Left lung (tissue), 10 donors: ENCODE measurements around the gene KRT83. TPM values are rescaled to one million over a fixed set of nuclear protein-coding genes. Genes with fewer than 3 reads are reported as not detected.

Source experiments
- ATAC-seq: fragments of 200-7000 bp; cut with Tn5 transposase; one replicate; pipeline ENCODE4 v1.9.1; 2020; ENCODE audit warnings: moderate library complexity
- DNase-seq, 4 donors: peaks; one replicate each; pipeline ENCODE4 v3.0.0-alpha.2; 2013 to 2020
- H3K27ac ChIP-seq, 2 donors: fragments of 200-600 bp; sonication (generic) in 1 of 2; one replicate each; pipeline versions ENCODE4 v1.5.0 to v1.8.0; 2020 to 2021
- H3K27me3 ChIP-seq, 2 donors: fragments of 200-600 bp; sonication (generic) in 1 of 2; one replicate each; pipeline versions ENCODE4 v1.5.0 to v1.8.0; 2020 to 2021
- H3K36me3 ChIP-seq, 2 donors: fragments of 200-600 bp; sonication (generic) in 1 of 2; one replicate each; pipeline versions ENCODE4 v1.5.0 to v1.8.0; 2020 to 2021
- H3K4me1 ChIP-seq, 2 donors: fragments of 200-600 bp; one replicate each; pipeline ENCODE4 v1.8.0; 2021
- H3K4me3 ChIP-seq, 2 donors: fragments of 200-600 bp; sonication (generic) in 1 of 2; one replicate each; pipeline versions ENCODE4 v1.5.0 to v1.8.0; 2020 to 2021; ENCODE audit warnings: mild to moderate bottlenecking in 1 of 2
- H3K9me3 ChIP-seq, 2 donors: fragments of 200-600 bp; sonication (generic) in 1 of 2; one replicate each; pipeline versions ENCODE4 v1.5.0 to v1.8.0; 2020 to 2021
- CTCF ChIP-seq, 2 donors: fragments of 200-600 bp; sonication (generic) in 1 of 2; IDR thresholded peaks; one replicate each; pipeline versions ENCODE4 v1.5.0 to v1.8.0; 2021; ENCODE audit warnings: antibody characterized with exemption in 2 of 2
- intact Hi-C, 2 donors: fragments of 100-400 bp; cut with DNase I; formaldehyde crosslinking; loops; one replicate each; pipeline versions ENCODE4 v1.11.2 to v1.14.2; 2022
- polyA plus RNA-seq, 6 donors: library from polyadenylated mRNA; unstranded; fragments of 120-200 nt; gene quantifications; one replicate each; pipeline ENCODE4 v1.2.1, GENCODE V29; 2013; ENCODE audit not compliant: insufficient read length in 6 of 6
- total RNA-seq, 2 donors: library from RNA; stranded (reverse); fragmentation: NEBNext Ultra II Directional; extraction: Animal tissue kit (Norgen Biotek cat#: 25700); gene quantifications; one replicate each; pipeline ENCODE4 v1.2.1, GENCODE V29; 2021
- donor health status: DM: no; HTN: yes; CAD: no.
- donor health status: DM: no; HTN: no; CAD: no.

The KRT83 gene
- total and polyA plus RNA-seq, 8 donors: not detected

DNA sequence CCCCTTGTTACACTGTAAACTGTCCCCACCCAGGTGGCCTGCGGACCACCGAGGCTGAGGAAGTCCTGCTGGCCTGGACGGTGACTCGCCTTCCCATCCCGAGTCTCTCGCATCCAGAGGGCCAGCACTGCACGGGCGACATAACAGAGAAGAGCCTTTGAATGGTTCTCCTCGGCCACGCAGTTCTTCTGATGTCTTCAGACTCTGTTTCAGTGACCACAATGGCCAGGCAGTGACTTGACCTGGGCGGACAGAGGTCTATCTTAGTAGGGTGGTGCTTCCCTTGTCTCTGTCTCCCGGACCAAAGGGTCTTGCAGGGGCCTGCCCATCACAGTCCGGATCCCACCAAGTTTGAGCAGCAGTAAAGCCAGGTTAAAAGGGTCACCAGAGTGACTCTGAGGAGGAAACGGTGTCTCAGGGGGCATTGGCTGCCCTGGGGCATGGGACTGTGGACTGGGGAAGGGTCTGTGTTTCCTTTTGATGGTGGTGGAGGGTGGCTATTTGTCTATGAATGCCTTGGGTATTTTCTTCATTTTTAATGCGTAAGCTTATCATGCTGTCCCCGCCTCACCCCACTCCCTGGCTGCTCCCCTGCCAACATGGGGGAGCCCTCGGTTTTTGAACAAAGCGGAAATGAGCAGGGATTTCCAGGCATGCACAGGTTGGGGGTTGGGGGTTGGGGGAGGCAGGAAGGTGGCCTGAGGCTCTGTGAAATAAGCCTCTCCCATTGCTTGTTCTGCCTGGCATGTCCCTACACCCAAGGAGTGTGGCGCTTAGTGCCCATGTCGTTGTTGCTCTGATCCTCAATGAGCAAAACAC, 35.8 kb upstream of the KRT83 start:
- H3K27me3 ChIP-seq: peaks cover 0 to 15% of the 10 kb centered on the region in 2 donors
- H3K27ac ChIP-seq: no peak overlapping the region
- H3K36me3 ChIP-seq: no peaks in the 10 kb centered on the region
- no peak overlapping the region for H3K4me3 ChIP-seq
- intact Hi-C loops: no loop called here
- ATAC-seq: no peak
- DNase-seq: no peak
- no peaks in the 10 kb centered on the region for H3K4me1 ChIP-seq
- no peaks in the 10 kb centered on the region for H3K9me3 ChIP-seq
- no peak for TF ChIP-seq CTCF (IDR thresholded peaks at IDR 0.05)

GRCh38 chr12:52356031-52356761, 35.0 kb upstream of the KRT83 start:
- Histone ChIP-seq H3K27me3 (peaks cover 0 to 15% of the 10 kb centered on the region in 2 donors), H3K4me1 (no peaks in the 10 kb centered on the region), H3K36me3 (no peaks in the 10 kb centered on the region), H3K9me3 (no peaks in the 10 kb centered on the region), H3K4me3 (no peak overlapping the region), H3K27ac (no peak overlapping the region)
- no peak for TF ChIP-seq CTCF (IDR thresholded peaks at IDR 0.05)
- intact Hi-C loops: no loop called here
- ATAC-seq: no peak
- DNase-seq: no peak

- no peak for TF ChIP-seq CTCF (IDR thresholded peaks at IDR 0.05)
- intact Hi-C loops: no loop called here
- H3K4me1 ChIP-seq: no peaks in the 10 kb centered on the region
- no peak for DNase-seq
- H3K27me3 ChIP-seq: peaks cover 0 to 15% of the 10 kb centered on the region in 2 donors
- H3K36me3 ChIP-seq: no peaks in the 10 kb centered on the region
- H3K27ac ChIP-seq: no peak overlapping the region
- H3K4me3 ChIP-seq: no peak overlapping the region
- ATAC-seq: no peak
- no peaks in the 10 kb centered on the region for H3K9me3 ChIP-seq
Measured at GRCh38 chr12:52355176-52355575, 34.0 kb upstream of the KRT83 start.

DNA sequence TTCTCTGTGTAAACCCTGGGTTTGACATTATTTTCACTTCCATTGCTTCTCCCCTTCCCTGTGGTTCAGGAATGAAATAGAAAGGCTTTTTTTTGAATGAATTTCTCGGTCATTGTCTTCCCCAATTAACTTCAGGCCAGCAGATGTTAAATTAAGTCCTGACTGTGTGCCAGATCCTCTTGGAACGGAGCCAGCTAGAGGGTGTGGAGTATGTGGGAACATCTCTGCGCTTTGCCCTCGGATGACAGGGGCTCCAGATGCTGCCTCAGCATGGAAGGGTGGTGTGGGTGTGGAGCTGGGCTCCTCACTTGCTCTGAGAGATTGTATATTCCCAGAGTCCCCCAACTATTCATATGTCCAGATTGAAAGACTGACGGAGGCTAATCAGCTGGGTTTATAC, 33.0 kb upstream of the KRT83 start:
- ATAC-seq (no peak), DNase-seq (no peak)
- intact Hi-C loops: no loop called here
- Histone ChIP-seq H3K4me1 (no peaks in the 10 kb centered on the region), H3K27ac (no peak overlapping the region), H3K36me3 (no peaks in the 10 kb centered on the region), H3K4me3 (no peak overlapping the region), H3K27me3 (peaks cover 0 to 15% of the 10 kb centered on the region in 2 donors), H3K9me3 (no peaks in the 10 kb centered on the region)
- no peak for TF ChIP-seq CTCF (IDR thresholded peaks at IDR 0.05)

GRCh38 chr12:52353766-52354165, 32.6 kb upstream of the KRT83 start:
- no peak for TF ChIP-seq CTCF (IDR thresholded peaks at IDR 0.05)
- DNase-seq: no peak
- no peak for ATAC-seq
- H3K27me3 ChIP-seq: peaks cover 0 to 15% of the 10 kb centered on the region in 2 donors
- H3K36me3 ChIP-seq: no peaks in the 10 kb centered on the region
- H3K27ac ChIP-seq: no peak overlapping the region
- H3K9me3 ChIP-seq: no peaks in the 10 kb centered on the region
- intact Hi-C loops: no loop called here
- H3K4me1 ChIP-seq: no peaks in the 10 kb centered on the region
- no peak overlapping the region for H3K4me3 ChIP-seq
